ENCODE measurements around the gene METTL2B.
"Not testable (repeated sequence)": the region's sequence is repeated elsewhere in the genome, so short reads cannot be mapped to it uniquely, and the experiment has no call there.

Gene METTL2B

DNA sequence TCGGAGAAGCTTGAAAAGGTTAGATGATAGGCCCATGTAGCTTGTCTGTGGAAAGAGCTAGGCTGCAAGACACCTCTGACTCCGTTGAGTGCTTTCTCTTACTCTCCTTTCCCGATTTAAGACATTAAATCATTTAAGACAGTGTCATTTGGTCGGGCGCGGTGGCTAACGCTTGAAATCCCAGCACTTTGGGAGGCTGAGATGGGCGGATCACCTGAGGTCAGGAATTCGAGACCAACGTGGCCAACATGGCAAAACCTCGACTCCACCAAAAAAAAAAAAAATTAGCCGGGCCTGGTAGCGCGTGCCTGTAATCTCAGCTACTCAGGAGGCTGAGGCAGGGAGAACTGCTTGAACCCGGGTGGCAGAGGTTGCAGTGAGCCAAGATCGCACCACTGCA is 52.6 kb downstream of the METTL2B start:
- not testable (repeated sequence) for DNase-seq

GRCh38 chr7:128530121-128530854 is 53.7 kb downstream of the METTL2B start:
- DNase-seq, result not testable (repeated sequence)

DNA sequence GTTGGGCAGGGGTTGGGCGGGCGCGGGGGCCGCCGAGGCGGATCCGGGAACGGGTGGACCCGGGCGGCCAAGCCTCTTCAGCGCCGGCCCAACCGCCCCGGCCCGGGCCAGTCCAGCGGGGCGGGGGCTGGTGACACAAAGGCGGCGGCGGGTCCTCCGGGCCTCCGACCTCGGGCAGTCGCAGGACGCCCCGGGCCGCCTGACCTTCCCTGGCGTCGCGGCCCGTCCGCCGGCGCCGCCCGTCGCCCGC is 54.2 kb downstream of the METTL2B start:
- DNase-seq, result no peak

- peak; percentile 74 for DNase-seq
Observed at GRCh38 chr7:128531105-128531954, 54.8 kb downstream of the METTL2B start.

GRCh38 chr7:128531955-128532478 is 55.5 kb downstream of the METTL2B start:
- DNase-seq, result not testable (repeated sequence)

DNA sequence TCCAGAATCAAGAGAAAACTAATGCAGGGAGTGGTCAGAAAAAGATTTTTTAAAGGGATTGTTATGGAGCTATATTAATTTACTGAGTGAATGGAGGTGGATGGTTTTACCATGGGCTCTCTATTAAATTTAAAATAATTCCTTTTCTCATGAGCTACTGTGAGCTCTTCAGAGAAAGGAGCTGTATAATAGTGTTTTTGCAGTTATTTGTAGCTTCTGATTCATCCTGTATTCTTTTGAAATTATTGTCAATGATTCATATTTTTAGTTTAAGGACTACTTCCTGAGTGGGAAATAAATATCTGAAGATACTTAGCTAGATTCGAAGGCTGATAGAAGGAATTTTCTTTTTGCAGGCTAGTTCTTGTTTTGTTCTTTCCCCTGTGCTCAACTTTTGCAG is 56.4 kb downstream of the METTL2B start:
- DNase-seq, result not testable (repeated sequence)

GRCh38 chr7:128537410-128537809 is 60.9 kb downstream of the METTL2B start:
- not testable (repeated sequence) for DNase-seq

DNA sequence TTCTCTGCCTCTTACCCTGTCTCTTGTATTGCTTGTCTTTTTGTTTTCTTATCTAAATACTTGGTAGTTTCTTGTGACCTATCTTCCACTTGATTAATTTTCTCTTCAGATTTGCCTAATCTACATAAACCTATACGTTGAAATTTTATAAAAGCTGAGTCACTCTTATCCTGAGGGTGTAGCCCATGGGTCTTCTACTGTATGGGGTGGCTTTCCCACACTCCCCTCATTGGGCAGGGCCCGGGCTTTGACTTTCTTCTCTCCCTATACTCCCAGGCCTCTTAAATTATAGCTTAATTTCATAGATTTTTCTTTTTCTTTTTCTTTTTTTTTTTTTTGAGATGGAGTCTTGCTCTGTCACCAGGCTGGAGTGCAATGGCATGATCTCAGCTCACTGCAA is 66.0 kb downstream of the METTL2B start:
- DNase-seq, result not testable (repeated sequence)

- DNase-seq, result not testable (repeated sequence)
Observed at GRCh38 chr7:128543300-128543699, 66.8 kb downstream of the METTL2B start.

GRCh38 chr7:128546319-128546851 is 69.8 kb downstream of the METTL2B start:
- not testable (repeated sequence) for DNase-seq

GRCh38 chr7:128550920-128551319 is 74.4 kb downstream of the METTL2B start:
- no peak for DNase-seq

GRCh38 chr7:128554394-128554793 is 77.8 kb downstream of the METTL2B start:
- DNase-seq, result not testable (repeated sequence)
